Measurements from ENCODE around the gene ZCCHC3.

GRCh38 chr20:325889-326644 is 28.7 kb downstream of the ZCCHC3 start:
- TF ChIP-seq CTCF (IDR thresholded peaks at IDR 0.05) (no peak), POLR2A (IDR thresholded peaks at IDR 0.05) (no peak)
